H1 (cell line): Measurements from ENCODE around the gene ENTPD5. TPM values are rescaled to one million over a fixed set of nuclear protein-coding genes. Genes with fewer than 3 reads are reported as not detected.

Experiments used
- CHD7 ChIP-seq: fragments of 300-600 bp; sonication (generic); IDR thresholded peaks from 2 replicates; pipeline ENCODE4 v1.7.1; 2012; ENCODE audit warnings: low read length, moderate library complexity, mild to moderate bottlenecking, inconsistent platforms; ENCODE audit not compliant: insufficient replicate concordance
- JUN ChIP-seq: IDR thresholded peaks from 2 replicates; pipeline ENCODE4 v1.6.1; 2011; ENCODE audit warnings: low read depth, mild to moderate bottlenecking, improper control_type of control experiment, low read length
- polyA plus RNA-seq, 7 experiments: library from polyadenylated mRNA; depleted of rRNA in 3 of 7; stranded (reverse) in 5 of 7; unstranded in 2 of 7; fragments of >200 nt in 5 of 7; fragments of 200-250 nt in 2 of 7; gene quantifications; 1 replicate in 5 of 7; 2 replicates in 1 of 7; 4 replicates in 1 of 7; pipeline versions ENCODE4 v1.2.1 to v1.2.3, GENCODE V29; 2011 to 2013; ENCODE audit warnings: missing spikeins in 2 of 7, mixed read lengths in 2 of 7
- total RNA-seq: library from RNA; stranded (reverse); fragmentation: NEBNext Ultra II Directional; extraction: Animal tissue kit (Norgen Biotek cat#: 25700); gene quantifications from 2 replicates; pipeline ENCODE4 v1.2.1, GENCODE V29; 2021

ENTPD5 gene
- total and polyA plus RNA-seq, 2 of the 8 experiments (the other 6 are each of a cell fraction or from before 2014, with no cell fraction given): 5.0 to 6.5 TPM

- no peak for TF ChIP-seq CHD7
- no peak for TF ChIP-seq JUN
- TF ChIP-seq, all 59 proteins: peak for 0
Measured at GRCh38 chr14:73976125-73976524, 43.0 kb downstream of the ENTPD5 start (continued).
